Hepatocyte (in vitro differentiated cells): ENCODE results near the gene OR13A1. TPM values are rescaled to one million over a fixed set of nuclear protein-coding genes. Genes with fewer than 3 reads are reported as not detected.
"Not testable (repeated sequence)": the region's sequence is repeated elsewhere in the genome, so short reads cannot be mapped to it uniquely, and the experiment has no call there.

Experiments used
- DNase-seq: peaks from one replicate; pipeline ENCODE4 v3.0.0-alpha.2; 2016; ENCODE audit warnings: low spot score
- H2AFZ ChIP-seq: fragments of 200-600 bp; sonication (generic); 2 replicates; pipeline ENCODE4 v1.6.0; 2016; ENCODE audit warnings: antibody characterized with exemption, mild to moderate bottlenecking
- H3K27ac ChIP-seq: fragments of 200-600 bp; sonication (generic); 2 replicates; pipeline ENCODE4 v1.5.1; 2016; ENCODE audit warnings: mild to moderate bottlenecking
- H3K27me3 ChIP-seq: fragments of 200-600 bp; sonication (generic); 2 replicates; pipeline ENCODE4 v1.6.1; 2016
- H3K36me3 ChIP-seq: fragments of 200-600 bp; sonication (generic); replicated peaks from 2 replicates; pipeline ENCODE4 v1.5.1; 2016; ENCODE audit warnings: low read depth; ENCODE audit not compliant: insufficient read depth
- H3K4me1 ChIP-seq: fragments of 200-600 bp; sonication (generic); 2 replicates; pipeline ENCODE4 v1.5.1; 2016; ENCODE audit warnings: mild to moderate bottlenecking, moderate library complexity; ENCODE audit not compliant: insufficient read depth
- H3K4me2 ChIP-seq: fragments of 200-600 bp; sonication (generic); 2 replicates; pipeline ENCODE4 v1.6.0; 2016
- H3K4me3 ChIP-seq: fragments of 200-600 bp; sonication (generic); 2 replicates; pipeline ENCODE4 v1.5.1; 2016; ENCODE audit warnings: mild to moderate bottlenecking
- H3K79me2 ChIP-seq: fragments of 200-600 bp; sonication (generic); 2 replicates; pipeline ENCODE4 v1.6.0; 2017; ENCODE audit warnings: mild to moderate bottlenecking
- H3K9me2 ChIP-seq: fragments of 200-600 bp; sonication (generic); replicated peaks from 2 replicates; pipeline ENCODE4 v1.6.0; 2017; ENCODE audit warnings: mild to moderate bottlenecking; ENCODE audit not compliant: insufficient read depth
- H3K9me3 ChIP-seq: fragments of 200-600 bp; sonication (generic); 2 replicates; pipeline ENCODE4 v1.5.1; 2016; ENCODE audit warnings: low read depth, mild to moderate bottlenecking
- H4K20me1 ChIP-seq: fragments of 200-600 bp; sonication (generic); 2 replicates; pipeline ENCODE4 v1.6.0; 2016; ENCODE audit warnings: mild to moderate bottlenecking; ENCODE audit not compliant: insufficient read depth, poor library complexity, severe bottlenecking
- CTCF ChIP-seq: fragments of 200-600 bp; sonication (generic); IDR thresholded peaks from 2 replicates; pipeline ENCODE4 v1.5.1; 2016; ENCODE audit warnings: antibody characterized with exemption, mild to moderate bottlenecking; ENCODE audit not compliant: poor library complexity
- EZH2 ChIP-seq: fragments of 200-600 bp; sonication (generic); IDR thresholded peaks from 2 replicates; pipeline ENCODE4 v1.6.1; 2016; ENCODE audit warnings: antibody characterized with exemption, mild to moderate bottlenecking, borderline replicate concordance
- EZH2phosphoT487 ChIP-seq: fragments of 200-600 bp; sonication (generic); IDR thresholded peaks from one replicate; pipeline ENCODE4 v1.6.1; 2018; ENCODE audit warnings: antibody characterized with exemption, mild to moderate bottlenecking, low read depth, moderate library complexity; ENCODE audit not compliant: unreplicated experiment, severe bottlenecking
- WGBS: methylation state at CpG from one replicate; pipeline ENCODE4 v1.1.6; 2016; ENCODE audit warnings: low lambda C conversion rate; ENCODE audit errors: missing lambda C conversion rate; 5-methylcytosine and 5-hydroxymethylcytosine counted together
- polyA plus RNA-seq: library from polyadenylated mRNA; unstranded; fragments of >200 nt; fragmentation: Nextera tagmentation; extraction: Ambion mirVana; gene quantifications from 2 replicates; pipeline ENCODE4 v1.2.1, GENCODE V29; 2016
- total RNA-seq: library from RNA; depleted of rRNA; stranded (reverse); fragments of >200 nt; gene quantifications from 2 replicates; pipeline ENCODE4 v1.2.3, GENCODE V29; 2014

Gene OR13A1
- total and polyA plus RNA-seq, 2 experiments from 2014 or later: 0.37 TPM; not detected in 1

- TF ChIP-seq EZH2: no peak
- TF ChIP-seq EZH2phosphoT487: no peak
- TF ChIP-seq CTCF: no peak
- 94% methylated on average over 1 of the region's 1 CpG for WGBS
Measured at GRCh38 chr10:45339894-45340293, 24.5 kb upstream of the OR13A1 start.

GRCh38 chr10:45331824-45332223 lies 16.4 kb upstream of the OR13A1 start:
- H3K4me1 ChIP-seq, H3K79me2 ChIP-seq, H3K4me3 ChIP-seq, H3K27me3 ChIP-seq, H2AFZ ChIP-seq, H3K4me2 ChIP-seq, H3K36me3 ChIP-seq, H3K27ac ChIP-seq, H3K9me2 ChIP-seq, H3K9me3 ChIP-seq, H4K20me1 ChIP-seq, DNase-seq: not testable (repeated sequence)
- 88% methylated on average over 3 of the region's 3 CpGs for WGBS

More at GRCh38 chr10:45339894-45340293, 24.5 kb upstream of the OR13A1 start:
- Histone ChIP-seq H3K79me2 (no peaks in the 10 kb centered on the region), H4K20me1 (no peaks in the 10 kb centered on the region), H3K4me1 (no peaks in the 10 kb centered on the region), H3K27ac (no peak overlapping the region), H3K4me3 (no peak overlapping the region), H3K27me3 (no peaks in the 10 kb centered on the region), H3K9me3 (no peaks in the 10 kb centered on the region), H3K9me2 (no peaks in the 10 kb centered on the region), H3K4me2 (no peak overlapping the region), H3K36me3 (no peaks in the 10 kb centered on the region), H2AFZ (no peak overlapping the region)
- no peak for DNase-seq

- not testable (repeated sequence) for H3K9me2 ChIP-seq, H2AFZ ChIP-seq, H3K4me1 ChIP-seq, H4K20me1 ChIP-seq, H3K4me2 ChIP-seq, H3K36me3 ChIP-seq, H3K27me3 ChIP-seq, H3K4me3 ChIP-seq, DNase-seq, H3K79me2 ChIP-seq, H3K9me3 ChIP-seq, H3K27ac ChIP-seq
- WGBS: 92% methylated on average over 1 of the region's 1 CpG
Measured at GRCh38 chr10:45326864-45327263, 11.5 kb upstream of the OR13A1 start.

- H2AFZ ChIP-seq: no peak overlapping the region
- H4K20me1 ChIP-seq: no peaks in the 10 kb centered on the region
- H3K36me3 ChIP-seq: no peaks in the 10 kb centered on the region
- TF ChIP-seq CTCF (no peak), EZH2 (no peak), EZH2phosphoT487 (no peak)
- no peaks in the 10 kb centered on the region for H3K79me2 ChIP-seq
- H3K27me3 ChIP-seq: no peaks in the 10 kb centered on the region
- H3K4me2 ChIP-seq: no peak overlapping the region
- H3K9me3 ChIP-seq: no peaks in the 10 kb centered on the region
- no peaks in the 10 kb centered on the region for H3K9me2 ChIP-seq
- H3K27ac ChIP-seq: no peak overlapping the region
- H3K4me3 ChIP-seq: no peak overlapping the region
- no peak for DNase-seq
- WGBS: 94% methylated on average over 1 of the region's 1 CpG
- no peaks in the 10 kb centered on the region for H3K4me1 ChIP-seq
Measured at GRCh38 chr10:45325116-45325515, 9.7 kb upstream of the OR13A1 start.

- no peak for DNase-seq
- no peak overlapping the region for H3K4me2 ChIP-seq
- no peaks in the 10 kb centered on the region for H3K36me3 ChIP-seq
- H3K9me3 ChIP-seq: no peaks in the 10 kb centered on the region
- no peaks in the 10 kb centered on the region for H3K79me2 ChIP-seq
- H3K4me3 ChIP-seq: no peak overlapping the region
- H2AFZ ChIP-seq: no peak overlapping the region
- no peaks in the 10 kb centered on the region for H4K20me1 ChIP-seq
- no peaks in the 10 kb centered on the region for H3K9me2 ChIP-seq
- no peak for TF ChIP-seq CTCF
- no peak for TF ChIP-seq EZH2
- TF ChIP-seq EZH2phosphoT487: no peak
- 94% methylated on average over 2 of the region's 2 CpGs for WGBS
- H3K4me1 ChIP-seq: no peaks in the 10 kb centered on the region
- H3K27ac ChIP-seq: no peak overlapping the region
- no peaks in the 10 kb centered on the region for H3K27me3 ChIP-seq
Measured at GRCh38 chr10:45319702-45320101, 4.3 kb upstream of the OR13A1 start.
